ENCODE results near the gene RPL3.

RPL3 gene

GRCh38 chr22:39306456-39307361 lies 12.7 kb downstream of the RPL3 start:
- DNase-seq (ENCODE audit: low spot score in 2 of 2) = peak in 1 of 2 experiments; percentile 56
- H3K36me3 ChIP-seq (replicated peaks) = peaks cover 5% of the 10 kb centered on the region
- in situ Hi-C loops (cut with MboI; ENCODE audit: low sequenced_read_pairs) = no loop called here

DNA sequence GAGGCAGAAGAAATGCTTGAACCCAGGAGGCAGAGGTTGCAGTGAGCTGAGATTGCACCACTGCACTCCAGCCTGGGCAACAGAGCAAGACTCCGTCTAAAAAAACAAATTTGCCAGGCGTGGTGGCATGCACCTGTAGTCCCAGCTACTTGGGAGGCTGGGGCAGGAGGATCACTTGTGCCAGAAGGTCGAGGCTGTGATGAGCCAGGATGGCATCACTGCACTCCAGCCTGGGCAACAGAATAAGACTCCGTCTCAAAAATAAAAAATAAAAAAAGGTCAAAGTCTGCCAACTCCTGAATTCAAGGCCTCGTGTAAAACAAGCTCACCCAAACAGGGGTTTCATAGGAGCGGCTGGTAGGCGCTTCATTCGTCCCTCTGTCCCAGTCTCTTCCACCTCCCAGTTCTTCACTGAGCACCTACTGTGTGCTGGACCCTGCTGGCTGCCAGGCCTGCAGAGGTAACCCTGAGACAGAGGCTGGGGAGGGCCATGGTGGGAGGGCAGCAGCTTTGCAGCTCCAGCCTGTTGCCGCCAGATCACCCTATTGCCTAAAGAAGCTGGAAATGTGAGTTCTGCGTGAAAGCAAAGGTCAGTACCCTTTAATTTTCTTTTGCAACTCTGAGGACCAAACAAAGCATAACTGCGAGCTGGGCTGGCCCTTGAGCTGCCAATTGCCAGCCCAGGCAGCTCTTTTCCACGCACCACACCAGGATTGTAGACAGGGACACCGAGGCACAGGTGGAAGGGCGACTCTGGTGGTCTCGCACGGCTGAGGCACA lies 15.3 kb downstream of the RPL3 start:
- DNase-seq (ENCODE audit: low spot score in 2 of 2) = no peak
- H3K9me3 ChIP-seq = no peaks in the 10 kb centered on the region
- H3K4me3 ChIP-seq = no peak overlapping the region
- H3K36me3 ChIP-seq (replicated peaks) = no peaks in the 10 kb centered on the region
- no peaks in the 10 kb centered on the region for H3K27me3 ChIP-seq (ENCODE audit: low read depth)
- in situ Hi-C loops (cut with MboI; ENCODE audit: low sequenced_read_pairs) = no loop called here
- 0 out of 2 replicates have a peak, but pooled peaks cover 4% of the 10 kb centered on the region for H3K4me1 ChIP-seq

More at GRCh38 chr22:39306456-39307361, 12.7 kb downstream of the RPL3 start:
- no peaks in the 10 kb centered on the region for H3K9me3 ChIP-seq
- H3K4me1 ChIP-seq = no peaks in the 10 kb centered on the region; the same call in 1 of the 2 replicates
- no peak overlapping the region for H3K4me3 ChIP-seq
- H3K27me3 ChIP-seq (ENCODE audit: low read depth) = no peaks in the 10 kb centered on the region

- Histone ChIP-seq H3K27me3 (ENCODE audit: low read depth) (no peaks in the 10 kb centered on the region), H3K4me1 (0 out of 2 replicates have a peak, but pooled peaks cover 4% of the 10 kb centered on the region), H3K36me3 (replicated peaks) (no peaks in the 10 kb centered on the region), H3K9me3 (no peaks in the 10 kb centered on the region), H3K4me3 (no peak overlapping the region)
- peak in 1 of 2 experiments; percentile 44 for DNase-seq (ENCODE audit: low spot score in 2 of 2)
- in situ Hi-C loops (cut with MboI; ENCODE audit: low sequenced_read_pairs) = no loop called here
Measured at GRCh38 chr22:39303358-39303757, 16.1 kb downstream of the RPL3 start.

DNA sequence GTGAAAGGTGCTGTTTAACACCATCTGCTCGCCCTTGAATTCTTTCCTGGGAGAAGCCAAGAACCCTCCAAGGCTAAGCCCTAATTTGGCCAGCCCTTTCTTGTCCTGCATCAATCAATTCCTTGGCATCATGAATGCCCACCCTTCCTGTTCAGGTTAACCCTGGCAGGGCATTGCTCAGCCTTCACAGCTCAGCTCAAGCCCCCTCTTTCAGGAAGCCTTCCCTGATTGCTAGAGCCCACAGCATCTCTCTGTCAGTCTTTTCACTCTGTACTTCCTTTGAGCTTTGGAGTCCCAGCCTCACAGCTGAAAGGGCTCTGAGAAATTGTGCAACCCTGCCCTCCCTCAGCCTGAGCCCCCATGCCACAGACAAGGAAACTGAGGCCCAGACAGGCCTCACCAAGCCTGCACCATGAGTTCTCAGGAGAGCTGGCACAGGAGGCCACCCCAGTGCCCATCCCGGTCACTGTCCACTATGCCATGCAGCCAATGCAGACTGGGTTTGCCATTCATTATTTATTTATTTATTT lies 16.9 kb downstream of the RPL3 start:
- Histone ChIP-seq H3K36me3 (replicated peaks) (no peaks in the 10 kb centered on the region), H3K4me1 (0 out of 2 replicates have a peak, but pooled peaks cover 4% of the 10 kb centered on the region), H3K27me3 (ENCODE audit: low read depth) (no peaks in the 10 kb centered on the region), H3K4me3 (no peak overlapping the region), H3K9me3 (no peaks in the 10 kb centered on the region)
- no peak for DNase-seq (ENCODE audit: low spot score in 2 of 2)
- in situ Hi-C loops (cut with MboI; ENCODE audit: low sequenced_read_pairs) = no loop called here

- Histone ChIP-seq H3K36me3 (replicated peaks) (no peaks in the 10 kb centered on the region), H3K4me3 (no peak overlapping the region), H3K4me1 (0 out of 2 replicates have a peak, but pooled peaks cover 4% of the 10 kb centered on the region), H3K27me3 (ENCODE audit: low read depth) (no peaks in the 10 kb centered on the region), H3K9me3 (no peaks in the 10 kb centered on the region)
- DNase-seq (ENCODE audit: low spot score in 2 of 2) = peak in 1 of 2 experiments; percentile 40
- in situ Hi-C loops (cut with MboI; ENCODE audit: low sequenced_read_pairs) = no loop called here
Measured at GRCh38 chr22:39301926-39302325, 17.5 kb downstream of the RPL3 start.

- Histone ChIP-seq H3K9me3 (no peaks in the 10 kb centered on the region), H3K4me3 (no peak overlapping the region), H3K4me1 (0 out of 2 replicates have a peak, but pooled peaks cover 4% of the 10 kb centered on the region), H3K27me3 (ENCODE audit: low read depth) (no peaks in the 10 kb centered on the region), H3K36me3 (replicated peaks) (no peaks in the 10 kb centered on the region)
- in situ Hi-C loops (cut with MboI; ENCODE audit: low sequenced_read_pairs) = no loop called here
- DNase-seq (ENCODE audit: low spot score in 2 of 2) = no peak
Measured at GRCh38 chr22:39301108-39301507, 18.3 kb downstream of the RPL3 start.

DNA sequence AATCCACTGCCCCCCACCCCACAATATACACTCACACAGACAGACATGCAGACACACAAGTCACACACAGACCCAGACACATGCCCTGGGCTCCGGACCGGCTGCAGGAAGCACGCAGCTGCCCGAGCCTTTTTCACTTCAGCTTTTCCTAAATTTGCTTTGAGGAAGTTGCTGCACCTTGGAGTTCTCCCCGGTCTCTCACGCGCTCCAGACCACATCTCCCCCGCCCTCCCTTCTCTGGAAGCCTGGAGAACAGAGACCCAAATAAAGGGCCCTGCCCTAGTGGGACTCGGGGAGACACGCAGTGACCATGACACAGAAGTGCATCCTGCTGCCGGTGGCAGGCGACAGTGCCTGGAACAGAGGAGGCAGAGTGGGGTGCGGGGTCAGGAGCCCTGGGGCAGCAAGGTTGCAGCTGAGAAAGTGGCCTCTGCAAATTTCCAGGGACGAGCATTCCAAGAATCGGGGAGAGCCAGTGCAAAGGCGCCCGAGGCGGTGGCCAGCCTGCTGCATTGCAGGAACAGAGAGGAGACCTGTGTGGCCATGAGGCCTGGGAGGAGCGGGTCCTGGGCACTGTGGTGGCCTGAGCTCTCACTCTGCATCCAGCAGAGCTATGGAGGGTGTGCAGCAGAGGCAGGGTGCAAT lies 19.1 kb downstream of the RPL3 start:
- no peaks in the 10 kb centered on the region for H3K36me3 ChIP-seq (replicated peaks)
- H3K4me3 ChIP-seq = no peak overlapping the region
- DNase-seq (ENCODE audit: low spot score in 2 of 2) = peak in 1 of 2 experiments; percentile 41
- no peaks in the 10 kb centered on the region for H3K9me3 ChIP-seq
- in situ Hi-C loops (cut with MboI; ENCODE audit: low sequenced_read_pairs) = no loop called here
- 0 out of 2 replicates have a peak, but pooled peaks cover 4% of the 10 kb centered on the region for H3K4me1 ChIP-seq
- H3K27me3 ChIP-seq (ENCODE audit: low read depth) = no peaks in the 10 kb centered on the region

DNA sequence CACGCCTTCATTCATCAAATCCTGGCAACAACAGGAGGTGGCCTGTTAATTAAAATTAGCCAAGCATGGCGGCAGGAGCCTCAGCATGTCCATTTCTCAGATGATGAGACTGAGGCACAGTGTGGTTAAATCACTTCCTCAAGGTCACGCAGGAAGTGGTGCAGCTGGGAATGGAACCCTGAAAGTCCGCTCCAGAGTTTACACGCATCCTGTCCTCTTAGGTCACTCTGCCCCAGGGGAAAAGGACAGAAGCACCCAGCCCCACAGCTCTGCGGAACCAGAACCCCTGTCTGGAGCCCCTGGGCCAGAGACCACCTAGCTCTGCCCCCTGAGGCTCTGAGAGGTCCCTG lies 19.6 kb downstream of the RPL3 start:
- 0 out of 2 replicates have a peak, but pooled peaks cover 4% of the 10 kb centered on the region for H3K4me1 ChIP-seq
- H3K4me3 ChIP-seq = no peak overlapping the region
- no peaks in the 10 kb centered on the region for H3K36me3 ChIP-seq (replicated peaks)
- DNase-seq (ENCODE audit: low spot score in 2 of 2) = no peak
- in situ Hi-C loops (cut with MboI; ENCODE audit: low sequenced_read_pairs) = no loop called here
- H3K27me3 ChIP-seq (ENCODE audit: low read depth) = no peaks in the 10 kb centered on the region
- H3K9me3 ChIP-seq = no peaks in the 10 kb centered on the region

DNA sequence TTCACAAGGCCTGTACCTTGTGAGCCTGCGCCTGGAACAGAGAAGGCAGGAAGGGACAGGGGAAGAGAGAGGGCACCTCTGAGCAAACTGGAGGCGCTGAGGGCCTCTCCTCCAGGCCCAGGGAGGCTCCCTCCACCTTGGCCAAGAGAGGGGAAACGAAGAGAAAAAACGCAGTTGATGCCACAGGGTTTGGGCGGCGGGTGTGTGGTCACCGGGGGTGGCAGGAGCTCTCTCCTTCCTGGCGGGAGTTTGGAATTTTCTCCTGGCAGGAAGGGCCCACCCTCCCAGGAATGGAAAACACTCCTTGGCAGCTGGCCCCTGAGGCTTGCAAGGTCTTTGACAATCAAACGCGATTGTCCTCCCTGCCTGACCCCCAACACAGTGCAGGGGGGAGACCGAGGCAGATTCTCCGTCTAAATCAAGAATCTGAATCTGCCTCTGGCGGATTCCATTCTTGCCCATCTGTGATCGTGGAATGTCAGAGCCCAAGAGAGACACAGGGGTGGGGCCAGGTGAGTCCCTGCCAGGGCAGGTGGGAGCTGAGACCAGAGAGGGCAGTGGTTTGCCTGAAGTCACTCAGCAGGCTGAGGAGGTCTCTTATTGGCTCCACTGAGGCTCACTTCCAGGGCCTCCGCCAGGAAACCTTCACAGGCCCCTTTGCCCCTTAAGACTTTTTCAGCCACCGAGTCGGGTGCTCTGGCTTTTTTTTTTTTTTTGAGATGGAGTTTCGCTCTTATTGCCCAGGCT lies 21.0 kb downstream of the RPL3 start:
- DNase-seq (ENCODE audit: low spot score in 2 of 2) = no peak
- in situ Hi-C loops (cut with MboI; ENCODE audit: low sequenced_read_pairs) = no loop called here
- H3K4me1 ChIP-seq = 0 out of 2 replicates have a peak, but pooled peaks cover 4% of the 10 kb centered on the region
- no peaks in the 10 kb centered on the region for H3K36me3 ChIP-seq (replicated peaks)
- no peak overlapping the region for H3K4me3 ChIP-seq
- no peaks in the 10 kb centered on the region for H3K27me3 ChIP-seq (ENCODE audit: low read depth)
- H3K9me3 ChIP-seq = no peaks in the 10 kb centered on the region

DNA sequence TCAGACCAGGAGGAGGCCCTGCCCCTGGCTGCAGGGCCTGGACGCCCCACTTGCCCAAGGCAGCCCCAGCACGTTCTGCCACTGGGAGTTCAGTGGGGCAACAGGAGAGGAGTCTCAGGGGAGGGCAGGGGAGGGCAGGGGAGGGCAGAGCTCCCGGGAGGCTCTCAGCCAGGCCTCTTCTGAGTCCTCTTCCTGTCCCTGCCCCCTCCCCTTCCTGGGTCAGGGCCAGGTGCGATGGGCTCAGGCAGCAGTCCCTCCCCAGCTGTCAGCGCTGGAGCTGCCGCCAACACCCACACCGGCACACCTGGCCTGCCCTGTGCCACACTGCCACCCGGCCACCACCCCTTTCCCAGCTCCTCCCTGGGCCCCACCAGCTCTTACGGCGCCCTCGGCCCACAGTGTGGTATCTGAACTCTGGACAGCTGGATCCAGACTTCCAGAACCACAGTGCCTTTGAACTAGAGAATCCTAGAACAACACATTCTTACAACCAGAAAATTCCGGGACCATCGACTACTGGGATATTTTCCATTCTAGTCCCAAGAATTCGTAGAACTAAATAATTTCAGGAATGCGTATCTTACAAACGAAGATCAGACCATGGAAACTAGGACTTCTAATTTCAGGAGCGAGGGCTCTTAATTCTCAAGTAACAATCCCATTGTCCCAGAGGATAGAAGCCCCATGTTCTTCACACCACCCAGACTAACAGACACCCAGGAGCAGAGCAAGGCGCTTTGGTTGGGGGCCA lies 21.8 kb downstream of the RPL3 start:
- Histone ChIP-seq H3K36me3 (replicated peaks) (no peaks in the 10 kb centered on the region), H3K9me3 (no peaks in the 10 kb centered on the region), H3K4me3 (no peak overlapping the region), H3K27me3 (ENCODE audit: low read depth) (no peaks in the 10 kb centered on the region), H3K4me1 (0 out of 2 replicates have a peak, but pooled peaks cover 4% of the 10 kb centered on the region)
- no peak for DNase-seq (ENCODE audit: low spot score in 2 of 2)
- in situ Hi-C loops (cut with MboI; ENCODE audit: low sequenced_read_pairs) = no loop called here

DNA sequence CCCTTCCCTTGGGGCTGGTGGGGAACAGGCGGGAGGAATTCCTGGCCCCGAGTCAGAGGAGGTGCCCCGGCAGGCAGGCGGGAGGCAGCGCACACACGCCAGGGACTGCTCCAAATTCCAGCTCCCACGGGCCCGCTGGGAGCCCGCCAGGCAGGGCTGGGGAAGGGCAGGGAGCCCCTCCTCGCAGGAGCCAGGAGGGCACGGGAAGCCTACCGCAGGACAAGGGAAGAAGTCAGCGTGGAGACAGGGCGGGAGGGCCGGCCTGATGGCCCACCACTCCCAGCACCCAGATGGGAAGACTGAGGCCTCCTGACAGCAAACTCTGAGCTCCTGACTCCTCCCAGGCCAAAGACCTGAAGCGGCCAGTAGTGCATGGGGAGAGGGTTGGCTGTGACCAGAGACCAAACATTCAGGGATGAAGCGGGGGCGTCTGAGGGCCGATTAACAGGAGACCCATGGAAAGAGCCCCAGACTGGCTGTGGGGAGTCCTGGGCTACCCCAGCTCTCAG lies 22.4 kb downstream of the RPL3 start:
- no peaks in the 10 kb centered on the region for H3K36me3 ChIP-seq (replicated peaks)
- H3K4me1 ChIP-seq = 0 out of 2 replicates have a peak, but pooled peaks cover 4% of the 10 kb centered on the region
- DNase-seq (ENCODE audit: low spot score in 2 of 2) = no peak
- H3K27me3 ChIP-seq (ENCODE audit: low read depth) = no peaks in the 10 kb centered on the region
- in situ Hi-C loops (cut with MboI; ENCODE audit: low sequenced_read_pairs) = no loop called here
- H3K4me3 ChIP-seq = no peak overlapping the region
- no peaks in the 10 kb centered on the region for H3K9me3 ChIP-seq

- in situ Hi-C loops (cut with MboI; ENCODE audit: low sequenced_read_pairs) = no loop called here
- H3K36me3 ChIP-seq (replicated peaks) = no peaks in the 10 kb centered on the region
- no peaks in the 10 kb centered on the region for H3K9me3 ChIP-seq
- H3K4me1 ChIP-seq = 0 out of 2 replicates have a peak, but pooled peaks cover 4% of the 10 kb centered on the region
- H3K4me3 ChIP-seq = no peak overlapping the region
- DNase-seq (ENCODE audit: low spot score in 2 of 2) = no peak
- no peaks in the 10 kb centered on the region for H3K27me3 ChIP-seq (ENCODE audit: low read depth)
Measured at GRCh38 chr22:39296535-39296934, 22.9 kb downstream of the RPL3 start.
